Activated CD8-positive, alpha-beta memory T cell treated with anti-CD3 and anti-CD28 coated beads, Interleukin-2, amount 50 U/mL, for 1 hour (primary cell): ENCODE results near the gene RASSF3.
"Not testable (repeated sequence)": the region's sequence is repeated elsewhere in the genome, so short reads cannot be mapped to it uniquely, and the experiment has no call there.

Source experiments
- DNase-seq: peaks from one replicate; pipeline ENCODE4 v3.0.0-alpha.2; 2020; ENCODE audit errors: extremely low read depth

Gene RASSF3

GRCh38 chr12:64595863-64596793 lies 14.2 kb upstream of the RASSF3 start:
- DNase-seq: no peak

- no peak for DNase-seq
Measured at GRCh38 chr12:64598831-64599230, 11.5 kb upstream of the RASSF3 start.

GRCh38 chr12:64600164-64600561 lies 10.1 kb upstream of the RASSF3 start:
- no peak for DNase-seq

GRCh38 chr12:64603183-64603841 lies 7.0 kb upstream of the RASSF3 start:
- no peak for DNase-seq

GRCh38 chr12:64608901-64609535 lies 1.3 kb upstream of the RASSF3 start:
- peak; percentile 20 for DNase-seq

GRCh38 chr12:64609536-64610078 lies 688 bp upstream of the RASSF3 start:
- no peak for DNase-seq

- peak; percentile 29 for DNase-seq
Measured at GRCh38 chr12:64610660-64611340, 505 bp downstream of the RASSF3 start.

GRCh38 chr12:64611341-64612284 lies 1.3 kb downstream of the RASSF3 start:
- no peak for DNase-seq

- DNase-seq: no peak
Measured at GRCh38 chr12:64612843-64613242, 2.5 kb downstream of the RASSF3 start.

- DNase-seq: not testable (repeated sequence)
Measured at GRCh38 chr12:64613775-64614398, 3.6 kb downstream of the RASSF3 start.

GRCh38 chr12:64616201-64616600 lies 5.9 kb downstream of the RASSF3 start:
- no peak for DNase-seq

GRCh38 chr12:64618953-64619590 lies 8.8 kb downstream of the RASSF3 start:
- DNase-seq: no peak

GRCh38 chr12:64621257-64621942 lies 11.1 kb downstream of the RASSF3 start:
- DNase-seq: no peak

GRCh38 chr12:64624035-64624434 lies 13.7 kb downstream of the RASSF3 start:
- DNase-seq: no peak

- DNase-seq: no peak
Measured at GRCh38 chr12:64625243-64626077, 15.2 kb downstream of the RASSF3 start.

GRCh38 chr12:64626588-64626987 lies 16.3 kb downstream of the RASSF3 start:
- DNase-seq: not testable (repeated sequence)

GRCh38 chr12:64627771-64628170 lies 17.5 kb downstream of the RASSF3 start:
- DNase-seq: no peak

GRCh38 chr12:64631197-64631596 lies 20.9 kb downstream of the RASSF3 start:
- no peak for DNase-seq
